HG02884 (cell line): ENCODE measurements around the gene MRPL40.
"Not testable (repeated sequence)": the region's sequence is repeated elsewhere in the genome, so short reads cannot be mapped to it uniquely, and the experiment has no call there.

ENCODE experiments used
- ATAC-seq: cut with Tn5 transposase; IDR thresholded peaks from one replicate; pipeline ENCODE4 v1.9.1; 2021; ENCODE audit warnings: mild to moderate bottlenecking, moderate library complexity; ENCODE audit not compliant: unreplicated experiment

Gene MRPL40

GRCh38 chr22:19436444-19437161 is 4.3 kb downstream of the MRPL40 start:
- ATAC-seq, result not testable (repeated sequence)

- ATAC-seq, result no peak
Measured at GRCh38 chr22:19438298-19438697, 6.0 kb downstream of the MRPL40 start.

- no peak for ATAC-seq
Measured at GRCh38 chr22:19440411-19441195, 8.3 kb downstream of the MRPL40 start.

- no peak for ATAC-seq
Measured at GRCh38 chr22:19442166-19442565, 9.8 kb downstream of the MRPL40 start.

GRCh38 chr22:19443544-19444211 is 11.3 kb downstream of the MRPL40 start:
- no peak for ATAC-seq

- ATAC-seq, result not testable (repeated sequence)
Measured at GRCh38 chr22:19445279-19445982, 13.1 kb downstream of the MRPL40 start.

GRCh38 chr22:19446603-19447329 is 14.4 kb downstream of the MRPL40 start:
- no peak for ATAC-seq

- peak; percentile 86 for ATAC-seq
Measured at GRCh38 chr22:19447330-19448075, 15.2 kb downstream of the MRPL40 start, which contains the start of gene C22orf39. Gene C22orf39, minus strand, starts transcription at chr22:19447711. Its CDS starts 23 bp downstream, at chr22:19447688.

- ATAC-seq, result peak; percentile 43
Measured at GRCh38 chr22:19448076-19448607, 15.8 kb downstream of the MRPL40 start.

- no peak for ATAC-seq
Measured at GRCh38 chr22:19448739-19449421, 16.5 kb downstream of the MRPL40 start.

GRCh38 chr22:19449422-19449767 is 17.1 kb downstream of the MRPL40 start:
- no peak for ATAC-seq

GRCh38 chr22:19450363-19451175 is 18.2 kb downstream of the MRPL40 start:
- no peak for ATAC-seq

GRCh38 chr22:19451570-19451969 is 19.2 kb downstream of the MRPL40 start:
- ATAC-seq, result no peak

- ATAC-seq, result no peak
Measured at GRCh38 chr22:19453718-19454117, 21.4 kb downstream of the MRPL40 start.

- no peak for ATAC-seq
Measured at GRCh38 chr22:19454156-19454555, 21.8 kb downstream of the MRPL40 start.

- ATAC-seq, result no peak
Measured at GRCh38 chr22:19455033-19455432, 22.7 kb downstream of the MRPL40 start.

- no peak for ATAC-seq
Measured at GRCh38 chr22:19455585-19456370, 23.4 kb downstream of the MRPL40 start.
